A673 (cell line): ENCODE measurements around the gene MIS18A. TPM values are rescaled to one million over a fixed set of nuclear protein-coding genes. Genes with fewer than 3 reads are reported as not detected.
A peak's percentile ranks its signal among the peaks of the same experiment; 100 is the strongest.

Source experiments
- BruUV-seq: library from RNA; stranded (reverse); fragments of 400-500 nt; replicated peaks from 2 replicates; lab custom pipeline; 2021; lab: Mats Ljungman, UMichigan
- CTCF ChIA-PET: fragments of 300-600 bp; sonication (Branson Sonifier 250); formaldehyde crosslinking; loops from one replicate; lab custom pipeline; 2022; ENCODE audit warnings: antibody characterized with exemption; lab: Charles Lee
- POLR2A ChIA-PET: fragments of 300-600 bp; sonication (Branson Sonifier 250); formaldehyde crosslinking; loops from one replicate; lab custom pipeline; 2022; ENCODE audit warnings: antibody characterized with exemption; ENCODE audit not compliant: low non-redundant PET; lab: Charles Lee
- DNase-seq: peaks from one replicate; pipeline ENCODE4 v3.0.0-alpha.2; 2015; ENCODE audit warnings: low spot score
- H3K27ac ChIP-seq: fragments of 200-600 bp; sonication (generic); 2 replicates; pipeline ENCODE4 v1.5.1; 2016; ENCODE audit warnings: mixed run types, low read depth, mild to moderate bottlenecking, mixed read lengths, antibody characterized with exemption, low read length; ENCODE audit not compliant: poor library complexity, severe bottlenecking
- H3K27me3 ChIP-seq: fragments of 200-600 bp; sonication (generic); replicated peaks from 2 replicates; pipeline ENCODE4 v1.6.1; 2017; ENCODE audit warnings: mixed run types, low read depth, mild to moderate bottlenecking, mixed read lengths, antibody characterized with exemption, low read length; ENCODE audit not compliant: insufficient read depth, poor library complexity
- H3K36me3 ChIP-seq: fragments of 200-600 bp; sonication (generic); 2 replicates; pipeline ENCODE4 v1.6.1; 2016; ENCODE audit warnings: mixed run types, mild to moderate bottlenecking, mixed read lengths, antibody characterized with exemption, low read length; ENCODE audit not compliant: insufficient read depth, poor library complexity, severe bottlenecking
- H3K4me1 ChIP-seq: fragments of 200-600 bp; sonication (generic); 2 replicates; pipeline ENCODE4 v1.6.1; 2017; ENCODE audit warnings: mixed run types, mild to moderate bottlenecking, mixed read lengths, antibody characterized with exemption, low read length; ENCODE audit not compliant: insufficient read depth, poor library complexity, severe bottlenecking
- H3K4me3 ChIP-seq: fragments of 200-600 bp; sonication (generic); 2 replicates; pipeline ENCODE4 v1.5.1; 2016; ENCODE audit warnings: low read depth, mixed run types, mild to moderate bottlenecking, mixed read lengths, low read length; ENCODE audit not compliant: poor library complexity, severe bottlenecking
- H3K9me3 ChIP-seq: fragments of 200-600 bp; sonication (generic); 2 replicates; pipeline ENCODE4 v1.6.1; 2016; ENCODE audit warnings: mixed run types, low read depth, mild to moderate bottlenecking, mixed read lengths, antibody characterized with exemption, low read length; ENCODE audit not compliant: poor library complexity, severe bottlenecking
- CTCF ChIP-seq: fragments of 300-800, 200-600 bp; sonication (generic); conservative IDR thresholded peaks from 2 replicates; pipeline ENCODE4 v1.5.1; 2017; ENCODE audit warnings: low read depth, mild to moderate bottlenecking, antibody characterized with exemption, low read length, moderate library complexity, mixed read lengths
- EZH2 ChIP-seq: fragments of 200-600 bp; sonication (generic); IDR thresholded peaks from 2 replicates; pipeline ENCODE4 v1.6.1; 2017; ENCODE audit warnings: borderline replicate concordance, low read depth, mild to moderate bottlenecking, mixed read lengths, antibody characterized with exemption, low read length; ENCODE audit not compliant: poor library complexity, severe bottlenecking
- intact Hi-C: fragments of 100-400 bp; cut with micrococcal nuclease; formaldehyde crosslinking; loops from one replicate; pipeline ENCODE4 v1.10.0; 2022; ENCODE audit not compliant: unreplicated experiment
- total RNA-seq: library from RNA; stranded (reverse); gene quantifications from 2 replicates; pipeline ENCODE4 v1.2.3, GENCODE V29; 2021

The MIS18A gene
- total RNA-seq, 1 experiment from 2014 or later: 40.1 TPM

- TF ChIP-seq EZH2: no peak
- peak; percentile 79 for TF ChIP-seq CTCF
- H3K27me3 ChIP-seq: peaks cover 3% of the 10 kb centered on the region
- peak; percentile 81 for DNase-seq
- intact Hi-C loops: loop anchor here (1.0 kb wide), 3 partner anchors 162 to 472 kb away; no protein-coding TSS in a partner anchor
- ChIA-PET POLR2A (no interaction called here), CTCF (interaction anchor here (0.5 to 1.7 kb wide), 4 partner anchors 10 to 472 kb away, joined by 3 to 9 read pairs (median 4); no protein-coding TSS in a partner anchor)
- H3K36me3 ChIP-seq: no peaks in the 10 kb centered on the region
- no peaks in the 10 kb centered on the region for H3K9me3 ChIP-seq
- H3K27ac ChIP-seq: no peak overlapping the region
- no peak overlapping the region for H3K4me3 ChIP-seq
- BruUV-seq: no TSS peak
- no peaks in the 10 kb centered on the region for H3K4me1 ChIP-seq
These were observed 20.7 kb downstream of the MIS18A start for GRCh38 chr21:32257962-32258785.

- peak; percentile 55 for DNase-seq
- CTCF ChIA-PET: interaction anchor here (0.5 to 1.7 kb wide), 2 partner anchors 435 to 471 kb away, joined by 5 to 9 read pairs; no protein-coding TSS in a partner anchor
- Histone ChIP-seq H3K36me3 (no peaks in the 10 kb centered on the region), H3K27ac (no peak overlapping the region), H3K9me3 (no peaks in the 10 kb centered on the region), H3K4me3 (no peak overlapping the region), H3K4me1 (no peaks in the 10 kb centered on the region), H3K27me3 (peaks cover 6% of the 10 kb centered on the region)
- TF ChIP-seq CTCF: no peak
- no peak for TF ChIP-seq EZH2
- intact Hi-C loops: no loop called here
- POLR2A ChIA-PET: no interaction called here
- BruUV-seq: no TSS peak
These were observed 21.8 kb downstream of the MIS18A start for GRCh38 chr21:32256873-32257620.

- TF ChIP-seq EZH2 (no peak), CTCF (no peak)
- Histone ChIP-seq H3K9me3 (no peaks in the 10 kb centered on the region), H3K36me3 (no peaks in the 10 kb centered on the region), H3K4me3 (no peak overlapping the region), H3K27ac (no peak overlapping the region), H3K4me1 (no peaks in the 10 kb centered on the region), H3K27me3 (peaks cover 13% of the 10 kb centered on the region)
- no TSS peak for BruUV-seq
- ChIA-PET CTCF (no interaction called here), POLR2A (no interaction called here)
- DNase-seq: no peak
- intact Hi-C loops: no loop called here
These were observed 22.6 kb downstream of the MIS18A start for GRCh38 chr21:32256251-32256650.
